Fibroblast of gingiva (primary cell): Measurements from ENCODE around the gene MYO5B.
"Not testable (repeated sequence)": the region's sequence is repeated elsewhere in the genome, so short reads cannot be mapped to it uniquely, and the experiment has no call there.

Experiments used
- DNase-seq: peaks from one replicate; pipeline ENCODE4 v3.0.0-alpha.2; 2011; ENCODE audit warnings: low read depth

Gene MYO5B

DNA sequence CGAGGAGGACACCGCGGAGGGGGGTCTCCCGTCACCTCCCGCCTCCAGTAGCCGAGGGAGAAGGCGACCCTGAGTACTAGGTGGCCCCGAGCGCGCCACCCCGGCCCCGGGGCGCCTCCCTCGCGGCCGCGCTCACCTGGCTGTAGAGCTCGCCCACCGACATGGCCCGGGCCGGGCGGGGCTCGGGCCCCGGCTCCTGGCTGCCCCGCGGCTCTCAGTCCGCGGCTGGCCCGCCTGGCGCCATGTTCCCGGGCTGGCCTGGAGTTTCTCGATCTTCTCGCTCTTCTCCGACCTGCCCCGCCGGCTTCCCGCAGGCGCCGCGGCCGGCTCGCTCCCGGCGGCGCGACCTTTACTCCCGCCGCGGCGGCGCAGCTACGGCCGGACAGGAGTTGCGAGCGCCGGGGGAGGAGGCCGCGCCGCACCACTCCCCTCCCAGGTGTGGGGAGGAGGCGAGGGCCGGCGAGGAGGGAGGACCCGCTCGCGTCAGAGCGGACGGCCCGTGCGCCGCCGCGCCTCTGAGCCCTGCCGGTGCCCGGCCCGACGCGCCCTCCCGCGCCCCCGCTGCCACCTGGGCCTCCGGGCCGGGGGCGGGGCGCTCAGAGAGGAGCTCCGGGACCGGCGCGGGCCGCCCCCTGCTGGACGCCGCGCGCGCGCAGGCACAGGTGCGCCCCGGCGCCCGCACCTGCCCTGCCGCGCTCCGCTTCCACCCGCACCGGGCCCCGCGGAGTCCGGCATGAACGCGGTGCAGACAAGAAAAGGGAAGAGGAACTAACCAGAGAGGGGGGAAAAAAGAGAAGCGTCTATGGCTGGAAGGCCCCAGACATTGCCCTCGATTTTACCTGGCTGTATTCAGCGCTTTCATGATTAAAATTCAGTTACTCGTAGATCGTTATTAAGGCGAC is at the start of gene MYO5B:
TSS of gene MYO5B (minus strand) at position 517 of the 902 bp plus-strand sequence. CDS start at position 163, 354 bp downstream.
- no peak for DNase-seq

DNA sequence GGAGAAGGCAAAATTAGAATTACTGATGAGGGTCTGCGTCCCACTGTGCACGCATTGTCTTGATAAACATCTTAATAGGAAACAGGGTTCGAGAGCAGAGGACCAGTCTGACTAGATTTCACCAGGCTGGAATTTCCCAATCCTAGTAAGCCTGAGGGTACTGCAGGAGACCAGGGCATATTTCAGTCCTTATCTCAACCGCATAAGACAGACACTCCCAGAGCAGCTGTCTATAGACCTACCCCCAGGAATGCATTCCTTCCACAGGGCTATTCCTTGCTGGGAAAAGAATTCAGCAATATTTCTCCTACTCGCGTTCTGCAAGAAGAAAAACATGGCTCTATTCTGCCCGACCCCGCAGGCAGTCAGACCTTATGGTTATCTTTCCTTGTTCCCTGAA is 46.8 kb upstream of the MYO5B start:
- DNase-seq: not testable (repeated sequence)

DNA sequence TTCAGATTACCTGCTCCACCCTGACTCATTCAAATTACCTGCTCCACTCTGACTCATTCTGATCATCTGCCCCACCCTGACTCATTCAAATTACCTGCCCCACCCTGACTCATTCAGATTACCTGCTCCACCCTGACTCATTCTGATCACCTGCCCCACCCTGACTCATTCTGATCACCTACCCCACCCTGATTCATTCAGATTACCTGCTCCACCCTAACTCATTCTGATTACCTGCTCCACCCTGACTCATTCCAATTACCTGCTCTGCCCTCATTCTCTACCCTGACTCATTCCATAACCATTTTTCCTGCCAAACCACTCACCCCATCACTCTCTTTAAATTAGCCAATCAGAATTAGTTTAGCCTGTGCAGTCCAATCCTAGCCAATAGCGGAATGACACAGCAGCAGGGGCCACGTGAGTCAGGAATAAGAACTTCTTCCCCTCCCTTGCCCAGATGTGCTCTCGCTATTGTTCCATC is 45.2 kb upstream of the MYO5B start:
- DNase-seq: no peak

DNA sequence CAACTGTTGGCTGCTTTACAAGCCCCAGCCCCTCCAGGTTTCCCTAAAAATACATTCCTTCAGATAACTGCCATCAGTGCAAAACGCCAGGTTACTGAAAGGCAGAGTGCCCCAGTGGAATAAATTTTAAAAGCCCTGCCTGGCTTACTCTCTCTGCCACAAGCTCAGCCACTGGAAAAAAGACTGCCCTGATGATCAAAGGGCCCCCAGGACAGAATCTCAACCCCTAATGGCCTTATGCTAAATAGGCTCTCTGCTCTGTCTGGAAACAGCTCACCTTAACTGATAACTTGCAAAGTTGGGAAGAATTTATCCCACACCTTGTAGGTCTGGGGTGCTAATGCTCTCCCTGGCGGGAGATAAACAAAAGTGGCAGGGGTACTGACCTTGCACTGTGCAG is 37.5 kb upstream of the MYO5B start:
- DNase-seq: no peak

DNA sequence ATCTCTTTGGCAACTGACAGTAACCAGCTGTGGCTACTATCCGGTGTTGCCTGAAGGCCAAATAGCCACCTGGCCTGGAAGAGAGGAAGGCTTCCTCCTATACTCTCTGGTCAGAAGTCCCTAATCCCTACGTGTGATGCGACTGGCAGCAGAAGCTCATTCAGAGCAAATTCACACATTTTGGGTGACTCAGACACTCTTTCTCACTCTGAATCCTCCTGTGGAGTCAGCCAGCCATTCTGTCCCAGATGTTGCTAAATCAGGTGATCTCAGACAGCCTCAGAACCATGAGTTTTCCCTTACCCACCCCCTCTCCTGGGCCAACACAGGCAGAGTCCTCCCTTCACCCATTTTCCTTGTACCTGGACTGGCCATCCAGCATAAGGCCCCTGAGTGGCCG is 36.7 kb upstream of the MYO5B start:
- DNase-seq: no peak

DNA sequence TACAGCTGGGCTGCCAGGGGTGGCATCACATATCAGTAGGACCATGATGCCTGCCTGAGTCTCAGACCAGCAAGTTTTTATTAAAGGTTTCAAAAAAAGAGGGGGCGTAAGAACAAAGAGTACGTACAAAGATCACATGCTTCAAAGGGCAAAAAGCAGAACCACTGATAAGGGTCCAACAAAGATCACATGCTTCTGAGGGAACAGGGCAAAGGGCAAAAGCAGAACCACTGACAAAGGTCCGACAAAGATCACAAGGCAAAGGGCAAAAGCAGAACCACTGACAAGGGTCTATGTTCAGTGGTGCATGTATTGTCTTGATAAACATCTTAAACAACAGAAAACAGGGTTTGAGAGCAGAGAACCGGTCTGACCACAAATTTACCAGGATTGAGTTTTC is 25.3 kb upstream of the MYO5B start:
- DNase-seq: not testable (repeated sequence)

DNA sequence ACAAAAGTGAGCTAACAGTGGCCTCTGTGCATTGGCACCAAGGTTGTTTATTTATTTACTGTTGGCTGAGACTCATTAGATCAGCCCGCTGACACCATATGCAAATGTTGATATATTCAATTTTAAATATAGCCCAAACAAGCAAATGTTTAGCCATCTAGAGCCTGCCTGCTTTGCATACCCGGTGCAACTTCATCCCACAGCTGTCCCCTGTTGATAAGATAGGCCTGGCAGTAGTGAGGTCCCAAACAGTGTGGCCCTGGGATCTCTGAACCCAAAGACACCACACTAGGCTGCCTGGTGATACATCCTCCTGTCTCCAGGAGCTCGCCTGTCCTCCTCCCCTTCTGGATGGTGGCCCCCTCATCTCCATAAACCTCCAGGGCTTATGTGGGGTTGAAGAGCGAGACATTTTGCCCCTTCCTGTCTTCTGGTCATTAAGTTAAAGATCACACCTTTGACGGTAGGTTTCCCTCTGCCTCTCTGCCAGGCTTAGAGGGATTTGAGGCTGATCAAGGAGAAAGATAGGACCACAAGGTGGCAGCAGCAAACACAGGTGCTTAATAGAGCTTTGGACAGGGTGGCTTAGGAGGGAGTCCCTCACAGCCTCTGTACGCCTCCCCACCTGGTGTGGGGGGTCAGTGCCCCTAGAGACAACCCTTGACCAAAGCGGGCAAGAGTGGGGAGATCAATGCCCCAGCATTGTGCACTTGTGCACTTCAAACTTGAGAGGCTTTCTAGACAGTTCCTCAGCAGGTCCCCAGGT is 23.7 kb upstream of the MYO5B start:
- DNase-seq: no peak

DNA sequence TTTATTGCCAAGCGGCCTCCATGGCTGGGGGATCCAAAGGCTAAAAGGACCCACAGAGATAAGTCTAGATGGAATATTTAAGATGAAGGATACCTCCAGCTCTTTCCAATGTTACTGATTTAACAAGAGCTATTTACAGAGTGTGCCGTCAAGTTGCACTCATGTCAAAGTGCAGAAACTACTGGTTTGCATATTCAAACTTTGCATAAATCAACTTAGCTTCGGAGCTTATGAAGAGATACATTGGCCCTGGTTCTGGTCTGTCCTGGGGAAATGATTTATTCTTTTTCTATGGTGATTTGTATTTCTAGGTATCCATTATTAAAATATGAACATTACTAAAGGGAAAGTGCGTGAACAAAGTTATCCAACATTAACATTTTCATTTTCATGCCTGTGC is 14.4 kb upstream of the MYO5B start:
- no peak for DNase-seq

DNA sequence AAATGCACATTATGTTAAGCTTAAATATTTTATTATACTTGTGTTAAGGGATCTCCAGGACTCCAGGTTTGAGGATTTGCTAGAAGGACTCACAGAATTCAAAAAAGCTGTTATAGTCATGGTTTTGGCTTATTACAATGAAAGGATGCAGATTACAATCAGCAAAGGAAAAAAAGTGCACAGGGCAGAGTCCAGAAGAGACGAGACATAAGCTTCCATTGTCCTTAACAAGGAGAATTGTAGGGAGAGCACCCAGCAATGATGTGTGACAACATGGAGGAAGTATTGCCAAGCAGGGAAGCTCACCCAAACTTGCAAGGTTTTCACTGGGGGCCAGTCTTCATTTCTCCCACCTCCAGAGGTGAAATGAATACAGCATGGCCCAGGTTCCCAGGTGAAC is 12.8 kb upstream of the MYO5B start:
- no peak for DNase-seq

DNA sequence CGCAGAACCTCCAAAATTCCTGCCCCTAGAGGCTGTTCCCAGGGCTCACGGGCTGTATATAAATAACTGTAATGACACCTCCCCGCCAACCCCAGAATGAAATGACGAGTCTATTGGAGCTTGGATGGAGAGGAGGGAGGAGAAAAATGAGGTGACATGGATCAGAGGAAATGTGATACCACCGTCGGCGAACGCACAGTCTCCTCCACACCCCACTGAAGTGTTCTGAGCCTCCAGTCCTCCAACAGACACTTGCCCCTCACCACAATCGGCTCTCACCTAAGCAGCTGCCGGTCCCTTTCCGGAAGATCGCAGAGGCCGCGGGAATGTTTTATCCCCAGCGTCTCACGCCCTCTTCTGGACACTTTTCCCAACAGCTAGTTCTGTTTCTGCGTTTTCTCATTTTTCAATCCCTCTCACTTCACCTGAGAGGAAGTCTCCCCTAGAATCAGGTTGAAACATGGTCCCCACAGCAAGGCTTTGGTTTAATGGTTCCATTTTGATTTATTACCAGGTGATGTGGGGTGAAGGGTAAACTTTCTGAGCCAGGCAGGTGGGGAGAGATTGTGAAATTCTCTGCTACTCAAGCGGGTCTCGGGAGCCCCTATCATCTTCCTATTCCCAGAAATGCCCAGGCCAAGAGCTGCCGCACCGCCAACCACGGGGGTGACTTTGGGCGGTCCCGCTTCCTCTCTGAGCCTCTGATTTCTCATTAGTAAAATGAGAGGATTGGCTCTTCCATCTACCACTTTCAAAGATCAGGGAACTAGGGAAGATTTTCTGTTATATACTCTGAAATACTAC is 9.1 kb upstream of the MYO5B start:
- DNase-seq: peak; percentile 21

DNA sequence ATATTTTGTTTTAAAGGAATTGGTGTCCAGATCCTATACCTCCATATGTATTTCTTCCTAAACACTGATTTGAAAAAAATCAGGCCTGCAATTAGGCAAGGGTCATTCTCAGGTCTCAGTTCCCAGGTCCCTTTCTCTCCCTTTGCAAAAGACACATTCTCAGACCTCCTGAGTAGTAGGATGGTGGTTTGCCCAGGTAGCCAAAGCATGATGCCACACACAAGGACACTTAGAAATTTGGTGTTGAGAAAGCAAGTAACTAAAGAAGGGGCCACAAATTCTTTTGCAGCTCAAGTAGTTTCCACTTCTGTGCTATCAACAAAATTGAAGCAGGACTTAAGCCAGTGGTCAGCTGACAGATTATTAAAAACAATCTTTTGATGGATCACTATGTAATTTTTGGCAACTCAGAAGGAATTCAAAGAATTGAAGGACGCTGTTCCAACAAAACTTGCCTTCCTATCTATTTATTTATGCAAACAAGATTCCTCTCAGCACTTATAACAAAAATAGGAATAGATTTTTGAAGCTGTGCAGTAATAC is 6.6 kb upstream of the MYO5B start:
- no peak for DNase-seq

DNA sequence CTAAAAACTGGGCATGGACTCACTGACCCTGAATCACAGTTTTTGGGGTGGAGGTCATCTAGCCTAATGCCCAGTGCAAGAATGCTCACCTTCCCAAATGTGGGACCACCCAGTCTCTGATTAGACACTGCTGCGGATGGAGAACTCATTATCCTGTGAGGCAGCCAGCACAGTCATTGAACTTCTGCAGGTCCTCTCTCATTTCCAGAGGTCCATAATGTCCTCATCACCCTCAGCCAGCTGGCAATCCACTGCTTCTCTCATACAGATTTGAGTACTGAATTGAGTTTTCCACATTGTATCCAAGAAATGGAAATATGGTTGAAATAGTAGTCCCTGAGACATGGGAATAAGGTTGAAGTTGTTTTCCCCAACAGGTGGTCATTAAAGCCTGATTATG is 5.0 kb upstream of the MYO5B start:
- no peak for DNase-seq

DNA sequence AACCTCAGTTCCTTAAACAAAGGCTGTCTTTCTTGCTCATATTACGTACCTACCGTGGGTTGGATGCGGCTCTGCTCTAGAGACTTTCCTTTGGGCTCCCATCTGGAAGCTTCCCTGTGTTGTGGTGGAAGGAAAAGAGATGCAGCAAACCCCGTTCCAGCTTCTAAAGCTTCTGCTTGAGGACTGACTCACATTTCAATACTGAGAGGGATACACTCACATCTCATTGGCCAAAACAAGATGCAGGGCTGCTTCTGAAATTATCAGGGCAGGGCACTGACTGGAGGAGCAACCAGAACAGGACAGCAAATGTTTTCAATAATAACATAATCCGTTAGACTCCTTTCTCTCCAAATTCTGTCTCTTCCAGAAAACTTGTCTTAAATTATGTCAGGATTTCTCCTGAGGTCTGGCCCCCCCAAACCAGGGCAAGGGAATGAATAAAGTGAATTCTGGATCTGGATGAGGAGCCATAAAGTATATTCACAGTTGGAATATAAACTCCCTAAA is 4.5 kb upstream of the MYO5B start:
- no peak for DNase-seq

DNA sequence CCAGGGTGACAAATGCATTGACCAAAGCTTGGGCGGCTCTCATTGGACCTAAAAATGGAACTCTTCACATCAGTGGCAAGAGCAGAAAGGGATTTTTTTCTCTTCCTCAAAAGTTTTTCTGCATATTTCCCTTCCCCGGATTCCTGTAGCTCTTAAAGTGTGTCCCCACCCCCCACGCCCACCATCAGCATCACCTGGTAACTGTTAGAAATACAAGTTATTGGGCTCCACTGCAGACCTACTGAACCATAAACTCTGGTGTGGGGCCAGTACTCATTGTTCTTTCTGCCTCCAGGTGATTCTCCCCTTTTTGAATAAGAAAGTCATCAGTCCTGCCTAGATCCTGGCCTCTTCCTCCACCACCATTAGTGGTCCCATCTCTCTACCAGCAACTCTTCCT is 1.3 kb upstream of the MYO5B start:
- DNase-seq: no peak

DNA sequence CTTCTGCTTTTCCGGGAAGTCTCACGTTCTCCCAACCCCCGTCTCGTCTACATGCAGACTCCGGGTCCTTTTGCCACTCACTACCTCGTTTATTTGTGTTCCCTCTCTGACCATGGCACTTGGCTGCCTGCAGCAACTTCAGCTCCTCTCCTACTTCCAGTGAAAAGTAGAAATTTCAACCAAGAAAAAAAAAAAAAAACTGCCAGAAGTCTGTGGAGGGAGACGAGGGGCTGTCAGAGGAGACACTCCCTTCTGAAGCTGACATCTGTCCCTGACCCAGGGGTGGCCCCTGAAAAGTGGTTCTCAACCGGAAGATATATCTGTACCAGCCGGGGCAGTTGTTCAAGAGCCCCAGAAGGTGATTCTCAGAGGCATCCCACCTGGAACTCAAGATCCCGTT is 742 bp upstream of the MYO5B start:
- DNase-seq: no peak

DNA sequence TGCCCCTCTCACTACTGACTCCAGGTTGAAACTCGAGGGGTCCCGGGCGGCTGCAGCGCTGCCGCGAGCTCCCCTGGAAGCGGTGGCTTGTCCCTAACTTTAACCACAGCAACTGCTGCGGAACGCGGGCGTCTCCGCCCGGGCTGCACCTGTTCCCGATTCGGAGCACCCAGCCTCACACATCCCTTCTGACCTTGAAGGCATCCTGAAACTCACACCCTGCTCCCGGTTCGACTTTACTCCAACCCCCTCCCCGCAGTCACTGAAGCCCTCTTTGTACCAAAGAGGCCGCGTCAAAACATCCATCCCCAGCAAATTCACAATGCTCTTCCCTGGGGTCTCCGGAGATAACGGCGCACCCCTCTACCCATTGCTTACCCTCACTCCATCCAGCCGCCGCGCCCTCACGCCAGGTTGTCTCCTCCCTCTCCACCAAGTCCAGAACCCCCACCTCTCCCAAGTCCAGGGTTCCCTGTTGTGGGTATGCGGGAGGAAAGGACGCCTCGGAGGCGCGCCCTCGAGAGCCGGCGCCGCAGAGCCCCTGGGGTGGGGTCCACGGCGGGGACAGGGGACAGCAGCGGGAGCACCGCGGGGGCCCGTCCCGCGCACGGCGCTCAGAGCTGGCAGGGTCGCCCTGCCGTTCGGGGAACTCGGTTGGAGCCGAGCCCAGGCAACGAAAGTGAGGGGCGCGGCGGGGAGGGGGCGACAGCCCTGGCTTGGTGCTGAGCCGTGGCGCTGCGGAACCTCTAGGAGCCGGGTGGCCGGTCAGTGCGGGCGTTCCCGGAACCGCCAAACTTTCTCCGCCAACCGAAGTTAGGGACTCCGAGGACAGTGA is 934 bp downstream of the MYO5B start:
- no peak for DNase-seq

DNA sequence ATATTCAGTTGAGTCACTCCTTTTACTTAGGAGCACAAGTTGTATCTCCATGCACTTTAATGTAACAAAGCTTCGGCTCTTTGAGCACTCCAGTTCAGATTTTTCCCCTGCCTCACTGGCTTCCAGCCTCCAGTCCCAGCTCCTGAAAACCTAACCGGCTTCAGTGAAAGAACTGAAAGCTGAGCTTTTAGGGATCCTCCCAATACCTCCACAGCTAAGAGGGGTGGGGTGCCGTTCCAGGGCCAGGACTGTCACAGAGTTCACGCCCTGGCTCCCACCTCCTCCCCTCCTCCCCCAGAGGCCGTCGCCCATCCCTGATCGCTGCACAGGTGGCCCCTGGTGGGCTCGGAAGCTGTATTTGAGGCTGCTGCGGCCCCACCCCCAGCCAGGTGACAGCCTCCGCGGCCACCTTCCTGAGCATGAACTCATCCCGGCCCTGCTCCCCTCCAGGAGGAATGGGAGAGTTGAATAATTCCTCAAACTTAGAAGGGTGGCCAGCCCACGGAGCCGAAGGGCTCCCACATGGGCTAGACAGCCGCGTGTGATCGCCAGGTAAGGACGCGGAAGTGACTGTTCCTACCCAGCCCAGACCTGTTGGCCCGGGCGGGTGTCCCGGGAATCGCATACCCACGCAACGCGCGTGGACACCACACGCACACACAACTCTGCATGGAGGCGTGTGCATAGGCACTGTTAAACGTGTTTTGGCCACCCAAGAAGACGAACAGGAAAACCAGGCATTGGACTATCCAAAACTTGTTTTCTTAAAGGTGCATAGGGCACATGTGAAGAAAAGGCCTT is 1.8 kb downstream of the MYO5B start:
- DNase-seq: no peak

DNA sequence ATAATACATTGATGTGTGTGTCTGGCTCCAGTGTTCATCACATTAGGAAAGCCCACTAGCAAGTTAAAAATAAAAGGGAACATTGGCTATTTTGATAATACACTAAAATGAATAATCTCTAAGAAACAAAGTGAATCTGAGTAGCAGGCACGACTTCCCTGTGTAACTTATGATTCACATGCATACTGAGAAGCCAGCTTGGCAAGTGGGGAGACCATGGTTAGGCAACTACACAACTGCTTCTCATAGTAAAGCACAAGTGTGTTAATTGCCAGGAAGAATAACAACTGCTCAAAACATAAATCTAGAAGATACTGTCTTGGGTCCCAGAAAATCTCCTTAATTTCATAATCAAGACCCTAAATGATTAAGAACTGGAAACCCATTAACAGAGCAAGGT is 4.0 kb downstream of the MYO5B start:
- DNase-seq: no peak

DNA sequence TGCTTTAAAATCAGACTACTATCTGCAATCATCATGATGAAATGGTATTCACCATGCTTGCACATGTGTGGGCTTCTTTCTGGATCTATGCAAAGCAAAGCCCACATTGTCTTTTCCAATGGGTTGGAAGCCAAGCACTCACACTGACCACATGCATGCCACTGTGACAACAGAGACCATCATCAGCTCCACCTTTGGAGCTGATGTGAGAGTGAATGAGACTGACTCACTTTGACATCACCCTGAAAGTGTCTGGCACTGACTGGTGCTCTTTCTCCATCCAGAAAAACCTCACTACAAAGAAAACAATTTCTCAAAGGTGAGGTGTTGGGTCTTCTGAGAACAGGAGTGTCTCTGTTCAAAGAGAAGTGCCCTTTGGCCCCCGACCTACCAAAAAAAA is 4.7 kb downstream of the MYO5B start:
- no peak for DNase-seq

DNA sequence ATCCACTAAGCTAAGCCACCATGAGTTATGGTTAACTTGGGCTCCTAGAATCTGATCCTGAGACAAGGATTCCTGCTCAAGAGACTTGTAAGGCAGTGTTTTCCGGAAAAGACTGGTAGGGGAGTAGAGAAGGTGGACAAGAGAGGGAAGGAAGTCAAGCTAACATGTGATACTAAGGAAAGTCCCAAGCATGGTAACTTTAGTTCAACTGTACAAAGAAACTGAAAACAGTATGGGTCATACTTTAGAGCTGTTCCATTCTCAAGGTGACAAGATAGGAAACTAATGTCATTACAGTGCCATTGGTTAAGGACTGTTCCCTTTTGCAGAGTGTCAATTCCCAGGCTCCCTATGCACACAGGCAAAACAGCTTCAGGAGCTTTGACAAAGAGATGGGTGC is 5.8 kb downstream of the MYO5B start:
- DNase-seq: no peak
